Activated CD8-positive, alpha-beta memory T cell treated with anti-CD3 and anti-CD28 coated beads, Interleukin-2, amount 10 ng/mL, durations not matched to agents 7 days and 5 days (primary cell): Measurements from ENCODE around the gene B3GAT2. TPM values are rescaled to one million over a fixed set of nuclear protein-coding genes. Genes with fewer than 3 reads are reported as not detected.

ENCODE experiments used
- ATAC-seq: fragments of 150-1000 bp; cut with Tn5 transposase; one replicate; pipeline ENCODE4 v1.10.0; 2021; ENCODE audit warnings: moderate library complexity
- CTCF ChIA-PET: fragments of 350-600 bp; sonication (Branson Sonifier 250); formaldehyde crosslinking; loops from one replicate; lab custom pipeline; 2021; ENCODE audit warnings: antibody characterized with exemption; lab: Charles Lee
- DNase-seq: peaks from one replicate; pipeline ENCODE4 v3.0.0-alpha.2; 2020
- H3K27ac Mint-ChIP-seq: one replicate; pipeline ENCODE4 v1.8.0; 2021; ENCODE audit warnings: mild to moderate bottlenecking, mixed read lengths
- H3K27me3 Mint-ChIP-seq: one replicate; pipeline ENCODE4 v1.8.0; 2021; ENCODE audit warnings: mixed read lengths
- H3K36me3 Mint-ChIP-seq: one replicate; pipeline ENCODE4 v1.8.0; 2021; ENCODE audit warnings: mild to moderate bottlenecking, mixed read lengths
- H3K4me1 Mint-ChIP-seq: one replicate; pipeline ENCODE4 v1.8.0; 2021; ENCODE audit warnings: mixed read lengths
- H3K4me3 Mint-ChIP-seq: one replicate; pipeline ENCODE4 v1.8.0; 2021; ENCODE audit warnings: mild to moderate bottlenecking, moderate library complexity, mixed read lengths
- H3K9me3 Mint-ChIP-seq: one replicate; pipeline ENCODE4 v1.8.0; 2022; ENCODE audit warnings: low read depth, mixed read lengths
- total RNA-seq, 2 experiments: library from RNA; stranded (reverse); gene quantifications; one replicate each; pipeline ENCODE4 v1.2.3, GENCODE V29; 2021

The B3GAT2 gene
- total RNA-seq, 2 experiments from 2014 or later, result 0.07 TPM; not detected in 1

GRCh38 chr6:70820778-70821177, 136.1 kb downstream of the B3GAT2 start:
- peaks cover 14% of the 10 kb centered on the region for H3K36me3 Mint-ChIP-seq
- H3K27ac Mint-ChIP-seq, result no peak overlapping the region
- CTCF ChIA-PET, result no interaction called here
- H3K4me3 Mint-ChIP-seq, result no peak overlapping the region
- ATAC-seq (no peak), DNase-seq (no peak)
- no peaks in the 10 kb centered on the region for H3K4me1 Mint-ChIP-seq
- H3K9me3 Mint-ChIP-seq, result peaks cover 4% of the 10 kb centered on the region
- no peaks in the 10 kb centered on the region for H3K27me3 Mint-ChIP-seq

- CTCF ChIA-PET, result no interaction called here
- peaks cover 4% of the 10 kb centered on the region for H3K9me3 Mint-ChIP-seq
- no peaks in the 10 kb centered on the region for H3K27me3 Mint-ChIP-seq
- ATAC-seq (no peak), DNase-seq (no peak)
- H3K27ac Mint-ChIP-seq, result no peak overlapping the region
- H3K4me1 Mint-ChIP-seq, result no peaks in the 10 kb centered on the region
- peaks cover 12% of the 10 kb centered on the region for H3K36me3 Mint-ChIP-seq
- H3K4me3 Mint-ChIP-seq, result no peak overlapping the region
These were observed 137.2 kb downstream of the B3GAT2 start for GRCh38 chr6:70819646-70820045.

GRCh38 chr6:70813885-70814284, 143.0 kb downstream of the B3GAT2 start:
- H3K9me3 Mint-ChIP-seq, result no peaks in the 10 kb centered on the region
- CTCF ChIA-PET, result no interaction called here
- DNase-seq (no peak), ATAC-seq (no peak)
- H3K36me3 Mint-ChIP-seq, result no peaks in the 10 kb centered on the region
- H3K4me1 Mint-ChIP-seq, result no peaks in the 10 kb centered on the region
- H3K27me3 Mint-ChIP-seq, result no peaks in the 10 kb centered on the region
- no peak overlapping the region for H3K27ac Mint-ChIP-seq
- H3K4me3 Mint-ChIP-seq, result no peak overlapping the region

GRCh38 chr6:70811788-70812187, 145.1 kb downstream of the B3GAT2 start:
- H3K27me3 Mint-ChIP-seq, result no peaks in the 10 kb centered on the region

More at GRCh38 chr6:70811788-70812187, 145.1 kb downstream of the B3GAT2 start:
- Mint-ChIP-seq H3K9me3 (no peaks in the 10 kb centered on the region), H3K36me3 (no peaks in the 10 kb centered on the region), H3K4me1 (no peaks in the 10 kb centered on the region), H3K27ac (no peak overlapping the region), H3K4me3 (no peak overlapping the region)
- ATAC-seq (no peak), DNase-seq (no peak)
- CTCF ChIA-PET, result no interaction called here
